T-helper 1 cell treated with Interleukin-12 subunit alpha and Interleukin-12 subunit beta and Interleukin-4 antibody, amounts not matched to agents 30 ng/mL and 1 ng/mL, for 36 hours (primary cell): Measurements from ENCODE around the gene COX20. TPM values are rescaled to one million over a fixed set of nuclear protein-coding genes. Genes with fewer than 3 reads are reported as not detected.
"Not testable (repeated sequence)": the region's sequence is repeated elsewhere in the genome, so short reads cannot be mapped to it uniquely, and the experiment has no call there.

ENCODE experiments used
- intact Hi-C: fragments of 100-400 bp; cut with micrococcal nuclease; formaldehyde crosslinking; loops from one replicate; pipeline ENCODE4 v1.15.1; 2024
- total RNA-seq: library from RNA; stranded (reverse); gene quantifications from 2 replicates; pipeline ENCODE4 v1.2.3, GENCODE V29; 2022

COX20 gene, protein sequence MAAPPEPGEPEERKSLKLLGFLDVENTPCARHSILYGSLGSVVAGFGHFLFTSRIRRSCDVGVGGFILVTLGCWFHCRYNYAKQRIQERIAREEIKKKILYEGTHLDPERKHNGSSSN
- total RNA-seq, result 19.6 and 22.2 TPM in 2 replicates

DNA sequence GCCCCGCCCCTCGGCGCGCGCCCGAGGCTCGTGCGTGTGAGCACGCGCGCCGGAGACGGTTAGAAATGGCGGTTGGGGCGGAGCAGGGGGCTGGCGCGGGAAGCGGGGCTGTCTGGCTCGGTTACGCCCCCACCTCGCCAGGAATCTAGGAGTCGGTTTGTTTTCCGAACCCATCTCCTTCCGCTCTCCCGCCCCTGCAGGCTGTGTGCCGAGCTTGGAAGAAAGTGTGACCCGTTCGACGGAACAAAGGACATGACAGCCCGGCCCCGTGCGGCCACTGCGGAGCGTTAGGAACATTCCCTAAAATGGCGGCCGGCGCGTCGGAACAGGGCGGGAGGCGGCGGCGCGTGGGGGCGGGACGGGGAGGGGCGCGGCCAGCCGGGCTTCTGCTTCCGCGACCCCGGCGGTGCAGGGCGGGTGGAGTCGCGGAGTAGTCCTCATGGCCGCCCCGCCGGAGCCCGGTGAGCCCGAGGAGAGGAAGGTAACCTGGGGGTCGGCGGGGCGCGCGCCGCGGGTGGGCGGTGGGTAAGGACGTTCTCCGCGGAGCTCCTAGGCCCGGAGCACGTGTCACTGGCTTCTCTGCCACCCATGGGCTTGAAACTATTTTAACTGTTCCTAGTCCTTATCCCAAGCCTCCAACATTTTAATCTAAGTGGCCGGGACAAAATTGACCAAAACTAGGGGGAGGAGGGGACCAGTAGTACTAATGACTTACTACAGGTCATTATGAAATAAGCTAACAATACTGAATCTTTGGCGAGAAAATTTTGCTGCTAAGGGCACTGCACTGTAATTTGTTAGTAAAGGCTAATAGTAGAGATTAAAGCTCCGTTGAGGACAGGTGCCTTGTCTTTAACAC is at the start of gene COX20:
TSS of gene COX20 (plus strand) at position 383 of the 859 bp plus-strand sequence. CDS start at position 440, 57 bp downstream.
- intact Hi-C loops, result loop anchor here (1.0 to 10.0 kb wide), 11 partner anchors 9 to 1731 kb away; partner anchors contain the start of genes AKT3, CEP170, CNST and HNRNPU

DNA sequence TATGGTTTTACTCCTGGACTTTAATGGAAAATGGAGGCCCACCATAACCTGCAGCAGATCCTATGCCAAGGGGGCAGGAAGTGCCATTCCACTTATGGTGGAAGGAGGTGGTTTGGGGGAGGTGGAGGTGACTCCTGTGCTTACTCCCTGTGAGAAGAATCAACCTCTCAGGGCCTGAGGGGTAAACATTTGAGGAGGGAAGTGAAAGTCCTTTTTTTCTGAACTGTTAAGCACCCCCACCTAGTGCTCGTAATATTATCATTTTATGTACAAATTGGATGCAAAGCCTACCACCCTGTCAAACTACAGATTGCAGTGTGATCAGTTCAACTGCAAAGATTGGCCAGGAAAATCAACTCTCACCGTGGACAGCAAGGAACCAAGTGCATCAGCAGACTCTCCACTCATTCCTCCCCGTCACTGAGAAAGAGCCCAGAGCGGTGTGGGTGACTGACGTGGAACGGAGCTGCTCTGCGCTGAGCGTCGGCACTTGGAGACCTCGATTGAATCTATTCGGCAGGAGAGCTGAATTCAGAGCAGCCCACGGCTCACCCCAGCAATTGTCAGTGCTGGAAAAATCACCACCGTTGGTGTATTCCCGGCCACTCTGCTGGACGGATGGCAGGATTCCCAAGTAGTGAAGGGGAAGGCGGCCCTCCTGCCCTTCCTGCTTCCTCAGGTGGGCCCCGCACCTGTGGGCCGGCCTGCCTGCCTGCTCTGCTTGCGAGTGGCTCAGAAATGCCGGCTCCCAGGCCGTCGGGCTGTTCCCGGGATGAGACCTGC is 46.8 kb upstream of the COX20 start:
- intact Hi-C loops, result no loop called here

DNA sequence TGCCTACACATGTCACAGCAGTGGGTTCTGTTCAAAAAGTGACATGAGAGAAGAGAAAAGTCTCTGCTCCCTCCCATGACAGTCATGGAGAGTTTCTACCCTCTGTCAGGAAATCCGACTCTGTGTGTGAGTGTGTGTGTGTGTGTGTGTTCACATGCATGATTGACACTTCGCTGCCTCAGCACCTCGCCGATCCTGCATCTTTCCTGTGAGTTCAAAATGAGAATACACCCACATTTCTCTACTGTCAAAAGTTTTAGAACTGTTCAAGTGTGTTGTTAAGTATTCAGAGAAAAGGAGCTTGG is 46.2 kb upstream of the COX20 start:
- intact Hi-C loops, result no loop called here

- intact Hi-C loops, result no loop called here
These were observed 45.7 kb upstream of the COX20 start for GRCh38 chr1:244789731-244790130.

DNA sequence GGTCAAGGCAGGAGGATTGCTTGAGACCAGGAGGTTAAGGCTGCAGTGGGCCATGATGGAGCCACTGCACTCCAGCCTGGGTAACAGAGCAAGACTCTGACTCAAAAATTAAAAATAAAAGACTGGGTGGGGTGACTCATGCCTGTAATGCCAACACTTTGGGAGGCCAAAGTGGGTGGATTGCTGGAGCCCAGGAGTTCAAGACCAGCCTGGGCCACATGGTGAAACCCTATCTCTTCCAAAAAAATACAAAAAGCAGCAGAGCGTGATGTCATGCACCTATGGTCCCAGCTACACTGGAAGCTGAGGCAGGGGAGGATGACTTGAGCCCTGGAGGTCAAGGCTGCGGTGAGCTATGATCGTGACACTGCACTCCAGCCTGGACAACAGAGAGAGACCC is 44.4 kb upstream of the COX20 start:
- intact Hi-C loops, result no loop called here

- intact Hi-C loops, result no loop called here
These were observed 43.1 kb upstream of the COX20 start for GRCh38 chr1:244792188-244792850.

- intact Hi-C loops, result no loop called here
These were observed 41.4 kb upstream of the COX20 start for GRCh38 chr1:244794071-244794470.

GRCh38 chr1:244794516-244794915 is 40.9 kb upstream of the COX20 start:
- intact Hi-C loops, result not testable (repeated sequence)

- intact Hi-C loops, result loop anchor here (1.0 kb wide), 2 partner anchors 143 to 194 kb away; no protein-coding TSS in a partner anchor
These were observed 38.6 kb upstream of the COX20 start for GRCh38 chr1:244796719-244797406.

- intact Hi-C loops, result loop anchor here (1.0 kb wide), 3 partner anchors 33 to 241 kb away; no protein-coding TSS in a partner anchor
These were observed 34.6 kb upstream of the COX20 start for GRCh38 chr1:244800821-244801220.

- intact Hi-C loops, result loop anchor here (1.0 kb wide), 3 partner anchors 33 to 241 kb away; no protein-coding TSS in a partner anchor
These were observed 34.2 kb upstream of the COX20 start for GRCh38 chr1:244801246-244801645.

DNA sequence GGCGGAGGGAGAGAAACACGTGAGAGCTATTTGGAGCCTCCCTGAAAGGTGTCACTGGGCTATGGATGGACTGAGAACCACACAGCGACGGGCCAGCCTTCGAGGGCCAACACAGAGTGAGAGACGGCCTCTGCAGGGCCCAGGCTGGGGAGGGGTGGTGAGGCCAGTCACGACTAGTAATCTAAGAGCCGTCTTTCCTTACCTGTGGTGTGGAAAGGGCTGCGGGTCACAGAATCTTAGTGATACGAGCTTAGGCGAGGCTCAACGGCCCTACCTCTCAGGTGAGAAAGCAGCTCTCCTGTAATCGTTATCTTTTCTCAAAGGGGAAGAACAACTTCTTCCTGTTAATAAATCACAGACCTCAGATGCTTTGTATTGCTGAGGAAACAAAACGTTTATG is 33.4 kb upstream of the COX20 start:
- intact Hi-C loops, result no loop called here

GRCh38 chr1:244802556-244803239 is 32.8 kb upstream of the COX20 start:
- intact Hi-C loops, result no loop called here

DNA sequence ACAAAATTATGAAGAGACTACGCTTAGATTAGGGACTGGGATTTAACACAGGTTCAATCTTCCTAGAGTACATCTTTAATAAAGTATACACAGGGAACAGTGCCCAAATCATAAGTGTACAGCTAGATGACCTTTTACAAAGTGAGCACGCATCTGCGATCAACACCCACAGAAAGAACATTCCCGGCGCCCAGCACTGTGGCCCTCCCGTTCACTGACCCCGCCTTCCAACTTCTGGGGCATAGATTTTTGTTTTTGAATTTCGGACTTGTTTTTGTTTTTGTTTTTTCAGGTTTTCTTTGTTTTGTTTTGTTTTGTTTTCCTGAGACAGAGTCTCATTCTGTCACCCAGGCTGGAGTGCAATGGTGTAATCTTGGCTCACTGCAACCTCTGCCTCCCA is 30.6 kb upstream of the COX20 start:
- intact Hi-C loops, result no loop called here

- intact Hi-C loops, result no loop called here
These were observed 28.3 kb upstream of the COX20 start for GRCh38 chr1:244807138-244807537.

DNA sequence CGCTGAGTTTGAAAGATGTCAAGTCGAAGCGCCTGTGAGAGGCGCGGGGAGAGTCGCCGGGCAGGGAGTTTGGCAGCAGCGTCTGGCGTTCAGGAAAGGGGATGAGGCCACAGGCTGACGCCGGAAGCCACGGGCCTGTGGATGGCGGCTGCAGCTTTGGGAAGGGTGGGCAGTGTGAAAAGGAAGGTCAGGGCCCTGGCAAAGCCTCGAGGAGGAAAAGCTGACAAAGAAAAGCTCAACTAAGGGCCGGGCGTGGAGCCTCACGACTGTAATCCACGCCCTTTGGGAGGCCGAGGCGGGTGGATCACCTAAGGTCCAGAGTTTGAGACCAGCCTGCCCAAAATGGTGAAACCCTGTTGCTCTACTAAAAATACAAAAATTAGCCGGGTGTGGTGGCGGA is 25.2 kb upstream of the COX20 start:
- intact Hi-C loops, result no loop called here

DNA sequence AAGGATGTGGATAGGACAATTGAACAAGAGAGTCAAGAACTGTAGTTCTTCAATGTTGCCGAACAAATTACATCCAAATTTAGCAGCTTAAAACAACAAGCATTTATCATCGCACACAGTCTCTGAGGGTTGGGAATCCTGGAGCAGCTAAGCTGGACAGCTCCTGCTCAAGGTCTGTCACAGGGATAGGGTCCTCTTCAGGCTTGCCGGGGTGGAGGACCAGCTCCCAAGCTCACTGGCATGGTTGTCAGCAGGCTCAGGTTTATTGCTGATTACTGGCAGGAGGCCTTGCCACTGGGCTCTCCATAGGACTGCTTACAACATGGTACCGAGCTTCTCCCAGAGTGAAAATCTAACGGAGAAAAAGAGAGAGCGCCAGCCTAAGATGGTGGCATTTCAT is 22.1 kb upstream of the COX20 start:
- intact Hi-C loops, result no loop called here

DNA sequence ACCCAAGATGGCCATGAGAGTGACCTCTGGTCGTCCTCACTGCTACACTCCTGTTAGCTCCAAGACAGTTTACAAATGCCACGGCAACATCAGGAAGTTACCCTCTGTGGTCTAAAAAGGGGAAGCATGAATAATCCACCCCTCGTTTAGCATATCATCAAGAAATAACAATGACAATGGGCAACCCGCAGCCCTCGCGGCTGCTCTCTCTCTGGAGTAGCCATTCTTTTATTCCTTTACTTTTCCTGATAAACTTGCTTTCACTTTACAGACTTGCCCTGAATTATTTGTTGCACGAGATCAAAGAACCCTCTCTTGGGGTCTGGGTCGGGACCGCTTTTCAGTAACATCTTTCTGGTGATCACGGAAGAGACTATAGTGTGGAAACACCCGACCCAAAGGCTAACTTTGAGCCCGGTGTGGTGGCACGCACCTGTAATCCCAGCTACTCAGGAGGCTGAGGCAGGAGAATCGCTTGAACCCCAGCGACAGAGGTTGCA is 19.8 kb upstream of the COX20 start:
- intact Hi-C loops, result no loop called here

- intact Hi-C loops, result no loop called here
These were observed 18.0 kb upstream of the COX20 start for GRCh38 chr1:244817415-244817894.

DNA sequence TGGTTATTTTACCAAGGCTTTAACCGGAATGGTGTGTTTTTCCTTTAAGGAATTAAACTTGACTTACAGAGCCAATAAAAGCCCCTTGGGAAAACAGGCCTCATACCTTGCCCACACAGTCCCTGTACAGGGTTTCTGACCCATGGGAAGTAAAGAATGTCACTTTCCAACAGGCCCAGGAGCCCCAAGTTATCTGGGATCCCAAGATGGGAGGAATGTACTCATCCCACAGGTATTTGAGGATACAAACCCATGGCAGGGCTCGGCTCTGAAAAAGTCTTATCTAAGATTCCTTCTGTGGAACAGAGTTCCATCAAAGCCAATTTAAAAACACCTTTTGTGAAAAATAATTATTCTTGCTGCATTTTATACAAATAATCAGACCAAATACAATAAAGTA is 15.3 kb upstream of the COX20 start:
- intact Hi-C loops, result no loop called here
